Cardiac muscle cell (in vitro differentiated cells and primary cell): ENCODE measurements around the gene OTOG. TPM values are rescaled to one million over a fixed set of nuclear protein-coding genes. Genes with fewer than 3 reads are reported as not detected.

Experiments
- DNase-seq, 2 donors: peaks; one replicate each; pipeline versions ENCODE4 v3.0.0 to v3.0.0-alpha.2; 2010 to 2017; ENCODE audit warnings: low read depth in 1 of 2, low spot score in 1 of 2
- H3K27ac ChIP-seq: fragments of 200-600 bp; sonication (generic); 2 replicates; pipeline ENCODE4 v1.5.1; 2016
- H3K27me3 ChIP-seq: fragments of 200-600 bp; sonication (generic); 2 replicates; pipeline ENCODE4 v1.6.0; 2016; ENCODE audit warnings: control low read depth
- H3K36me3 ChIP-seq: fragments of 200-600 bp; sonication (generic); 2 replicates; pipeline ENCODE4 v1.5.1; 2016; ENCODE audit warnings: control low read depth
- H3K4me1 ChIP-seq: fragments of 200-600 bp; sonication (generic); 2 replicates; pipeline ENCODE4 v1.8.1; 2017; ENCODE audit warnings: low read depth, mild to moderate bottlenecking, mixed run types
- H3K4me3 ChIP-seq: fragments of 200-600 bp; sonication (generic); 2 replicates; pipeline ENCODE4 v1.5.1; 2016; ENCODE audit warnings: mild to moderate bottlenecking
- H3K9me3 ChIP-seq: fragments of 200-600 bp; sonication (generic); 2 replicates; pipeline ENCODE4 v1.5.1; 2017; ENCODE audit warnings: low read depth, mild to moderate bottlenecking, control low read depth
- polyA plus RNA-seq: library from polyadenylated mRNA; unstranded; fragments of >200 nt; fragmentation: Nextera tagmentation; extraction: Ambion mirVana; gene quantifications from 2 replicates; pipeline ENCODE4 v1.2.1, GENCODE V29; 2016
- total RNA-seq: library from RNA; depleted of rRNA; stranded (reverse); fragments of >200 nt; gene quantifications from 2 replicates; pipeline ENCODE4 v1.2.3, GENCODE V29; 2016
- TF ChIP-seq, protein P1 (sequence below): IDR thresholded peaks from 2 replicates; pipeline ENCODE4 v1.5.1; 2012; ENCODE audit warnings: low read depth, mild to moderate bottlenecking, low read length

Gene OTOG
- total and polyA plus RNA-seq, 2 experiments from 2014 or later = 0.15 TPM; not detected in 1

DNA sequence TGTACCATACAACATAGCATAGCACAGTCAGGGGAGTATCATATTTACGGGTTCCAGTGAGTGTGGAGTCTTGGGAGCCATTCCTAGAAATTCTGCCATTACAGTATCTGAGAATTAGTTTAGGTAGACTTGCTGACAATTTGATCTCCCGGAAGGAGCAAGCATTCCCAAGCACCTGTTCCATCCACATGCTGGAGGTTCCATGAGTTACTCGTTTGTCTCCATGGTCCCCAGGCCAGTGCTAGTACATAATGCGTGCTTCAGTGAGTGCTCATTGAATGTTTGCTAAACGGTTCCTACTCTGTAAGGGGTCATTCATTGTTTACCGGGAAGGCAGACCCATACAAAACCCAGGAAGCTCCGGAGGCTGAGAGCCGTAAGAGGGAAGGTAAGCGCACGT, 144.9 kb downstream of the OTOG start:
- Histone ChIP-seq H3K27ac (no peak overlapping the region), H3K9me3 (no peaks in the 10 kb centered on the region), H3K27me3 (peaks cover 81% of the 10 kb centered on the region), H3K36me3 (no peaks in the 10 kb centered on the region), H3K4me3 (no peak overlapping the region), H3K4me1 (no peaks in the 10 kb centered on the region)
- TF ChIP-seq, protein P1, sequence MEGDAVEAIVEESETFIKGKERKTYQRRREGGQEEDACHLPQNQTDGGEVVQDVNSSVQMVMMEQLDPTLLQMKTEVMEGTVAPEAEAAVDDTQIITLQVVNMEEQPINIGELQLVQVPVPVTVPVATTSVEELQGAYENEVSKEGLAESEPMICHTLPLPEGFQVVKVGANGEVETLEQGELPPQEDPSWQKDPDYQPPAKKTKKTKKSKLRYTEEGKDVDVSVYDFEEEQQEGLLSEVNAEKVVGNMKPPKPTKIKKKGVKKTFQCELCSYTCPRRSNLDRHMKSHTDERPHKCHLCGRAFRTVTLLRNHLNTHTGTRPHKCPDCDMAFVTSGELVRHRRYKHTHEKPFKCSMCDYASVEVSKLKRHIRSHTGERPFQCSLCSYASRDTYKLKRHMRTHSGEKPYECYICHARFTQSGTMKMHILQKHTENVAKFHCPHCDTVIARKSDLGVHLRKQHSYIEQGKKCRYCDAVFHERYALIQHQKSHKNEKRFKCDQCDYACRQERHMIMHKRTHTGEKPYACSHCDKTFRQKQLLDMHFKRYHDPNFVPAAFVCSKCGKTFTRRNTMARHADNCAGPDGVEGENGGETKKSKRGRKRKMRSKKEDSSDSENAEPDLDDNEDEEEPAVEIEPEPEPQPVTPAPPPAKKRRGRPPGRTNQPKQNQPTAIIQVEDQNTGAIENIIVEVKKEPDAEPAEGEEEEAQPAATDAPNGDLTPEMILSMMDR = no peak
- no peak for DNase-seq

DNA sequence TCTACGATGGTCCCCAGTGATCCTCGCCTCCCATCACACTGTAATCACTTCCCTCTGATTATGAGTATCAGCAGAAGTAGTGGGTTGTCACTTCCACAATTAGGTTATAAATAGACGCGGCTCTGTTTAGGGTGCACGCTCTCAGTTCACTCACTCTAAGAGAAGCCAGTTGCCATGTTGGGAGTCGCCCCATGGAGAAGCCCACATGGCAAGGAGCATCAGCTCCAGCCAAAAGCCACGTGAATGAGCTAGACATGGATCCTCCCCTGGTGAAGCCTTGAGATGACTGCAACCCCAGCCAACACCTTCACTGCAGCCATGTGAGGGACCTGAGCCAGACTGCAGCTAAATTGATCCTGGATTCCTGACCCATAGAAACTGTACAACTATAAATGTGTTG, 145.9 kb downstream of the OTOG start:
- Histone ChIP-seq H3K27ac (no peak overlapping the region), H3K36me3 (no peaks in the 10 kb centered on the region), H3K27me3 (peaks cover 90% of the 10 kb centered on the region), H3K9me3 (no peaks in the 10 kb centered on the region), H3K4me3 (no peak overlapping the region), H3K4me1 (no peaks in the 10 kb centered on the region)
- DNase-seq = no peak
- TF ChIP-seq, protein P1 = no peak

DNA sequence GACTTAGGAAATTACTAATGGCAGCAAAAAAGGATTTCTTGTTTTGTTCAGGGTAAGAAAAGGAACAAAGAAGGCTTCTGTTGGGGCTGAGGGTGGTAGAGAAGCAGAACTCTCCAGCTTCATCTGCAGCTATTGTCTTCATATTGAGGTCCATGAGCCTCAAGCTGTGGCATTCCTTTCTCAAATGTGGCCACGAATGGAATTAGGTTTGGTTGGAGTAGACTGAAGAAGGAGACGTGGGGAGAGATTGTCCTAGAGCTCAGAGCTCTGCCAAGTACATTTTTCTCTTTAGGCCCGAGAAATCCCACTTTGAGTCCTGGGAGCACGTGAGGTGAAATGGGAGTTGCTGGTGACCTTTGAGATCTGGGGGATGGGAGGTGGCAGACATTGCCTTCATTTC, 146.5 kb downstream of the OTOG start:
- TF ChIP-seq, protein P1 = no peak
- H3K36me3 ChIP-seq = no peaks in the 10 kb centered on the region
- no peaks in the 10 kb centered on the region for H3K4me1 ChIP-seq
- no peak overlapping the region for H3K27ac ChIP-seq
- peaks cover 96% of the 10 kb centered on the region for H3K27me3 ChIP-seq
- DNase-seq = no peak
- no peak overlapping the region for H3K4me3 ChIP-seq
- H3K9me3 ChIP-seq = no peaks in the 10 kb centered on the region

DNA sequence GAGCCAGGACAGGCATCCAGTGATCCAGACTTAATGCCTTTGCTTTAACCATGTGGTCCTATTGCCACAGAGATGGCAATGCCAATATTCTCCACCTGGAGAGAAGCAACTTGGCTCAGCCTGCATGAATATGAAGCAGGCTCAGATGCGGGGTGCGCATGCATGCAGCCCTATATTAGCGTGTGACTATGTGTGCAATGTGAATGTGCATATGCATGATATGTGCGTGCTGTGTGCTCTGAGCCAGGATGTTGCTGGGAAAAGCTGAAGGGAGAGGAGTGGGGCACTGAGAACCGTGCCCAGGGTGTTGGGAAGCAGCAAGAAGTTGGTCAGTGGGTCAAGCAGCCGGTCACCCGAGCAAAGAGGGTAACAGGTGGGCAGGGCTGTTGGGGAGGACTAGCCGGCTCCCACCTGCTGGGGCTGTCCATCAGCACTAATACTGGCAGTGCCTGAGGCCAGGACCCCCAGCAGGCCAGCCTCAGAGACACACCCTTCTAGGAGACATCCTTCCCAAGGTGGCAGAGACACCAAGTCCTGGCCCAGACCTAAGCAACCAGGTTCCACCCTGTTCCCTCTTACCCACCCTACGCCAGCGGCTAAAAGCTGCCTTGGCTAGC, 147.5 kb downstream of the OTOG start:
- Histone ChIP-seq H3K27me3 (peaks cover 89% of the 10 kb centered on the region), H3K36me3 (no peaks in the 10 kb centered on the region), H3K27ac (no peak overlapping the region), H3K9me3 (no peaks in the 10 kb centered on the region), H3K4me3 (no peak overlapping the region), H3K4me1 (no peaks in the 10 kb centered on the region)
- no peak for DNase-seq
- TF ChIP-seq, protein P1 = no peak

DNA sequence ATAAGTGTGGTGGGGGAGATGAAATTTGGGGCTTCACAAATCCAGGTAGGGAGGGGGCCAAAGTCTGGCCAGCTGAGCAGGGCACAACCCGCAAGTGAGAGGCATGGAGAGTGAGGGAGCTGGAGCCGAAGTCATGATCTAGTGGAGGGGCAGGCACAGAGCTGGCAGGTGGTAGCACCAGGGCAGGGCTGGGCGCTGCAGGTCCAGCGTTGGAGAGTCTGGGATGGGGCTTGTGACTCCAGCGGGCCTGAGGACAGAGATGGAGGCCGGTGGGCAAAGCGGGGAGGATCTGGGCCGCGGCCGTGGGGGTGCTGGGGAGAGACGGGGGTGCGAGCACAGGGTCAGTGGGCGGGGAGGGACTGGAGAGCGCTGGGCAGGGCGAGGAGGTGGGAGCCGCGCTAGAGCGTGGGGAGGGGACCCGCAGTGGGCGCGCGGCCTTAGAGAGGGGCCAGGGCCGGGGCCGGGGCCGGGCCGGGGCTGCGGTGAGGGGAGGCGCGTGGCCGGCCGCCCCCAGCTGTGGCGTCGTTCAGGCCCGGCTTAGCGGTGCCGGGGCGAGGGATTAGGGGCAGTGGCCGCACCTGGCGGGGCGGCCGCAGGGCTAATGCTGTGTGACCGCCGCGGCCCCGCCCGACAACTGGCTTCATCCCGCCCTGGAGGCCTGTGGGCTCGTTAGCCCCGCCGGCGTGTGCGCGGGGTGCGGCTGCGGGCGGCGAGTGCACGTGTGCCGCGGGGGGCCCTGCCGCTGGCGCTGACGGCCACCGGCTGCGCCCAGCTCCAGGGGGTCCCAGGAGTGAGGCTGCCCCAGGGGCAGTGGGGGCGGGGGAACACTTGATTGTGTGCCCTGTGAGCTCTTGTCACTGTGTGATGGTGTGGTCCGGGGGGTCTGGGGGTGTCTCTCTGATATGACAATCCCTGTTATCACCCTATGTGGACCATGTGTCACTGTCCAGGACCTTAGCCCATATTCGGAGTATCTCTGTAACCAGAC, 148.7 kb downstream of the OTOG start:
- H3K4me3 ChIP-seq = no peak overlapping the region
- no peaks in the 10 kb centered on the region for H3K36me3 ChIP-seq
- peaks cover 78% of the 10 kb centered on the region for H3K27me3 ChIP-seq
- TF ChIP-seq, protein P1 = no peak
- H3K4me1 ChIP-seq = no peaks in the 10 kb centered on the region
- no peak for DNase-seq
- H3K27ac ChIP-seq = no peak overlapping the region
- no peaks in the 10 kb centered on the region for H3K9me3 ChIP-seq
